Skeletal muscle satellite cell (primary cell): Measurements from ENCODE around the gene SLC25A22. TPM values are rescaled to one million over a fixed set of nuclear protein-coding genes. Genes with fewer than 3 reads are reported as not detected.

ENCODE experiments used
- H3K27me3 ChIP-seq: 2 replicates; pipeline ENCODE4 v1.7.0; 2013; ENCODE audit warnings: low read length; ENCODE audit not compliant: control insufficient read depth, insufficient read depth
- H3K36me3 ChIP-seq: 2 replicates; pipeline ENCODE4 v1.7.0; 2013; ENCODE audit warnings: mild to moderate bottlenecking, control low read depth, low read length; ENCODE audit not compliant: insufficient read depth
- H3K4me1 ChIP-seq: 2 replicates; pipeline ENCODE4 v1.7.0; 2013; ENCODE audit warnings: low read length; ENCODE audit not compliant: control insufficient read depth, insufficient read depth
- H3K4me2 ChIP-seq: 2 replicates; pipeline ENCODE4 v1.7.0; 2013; ENCODE audit warnings: mild to moderate bottlenecking, low read length
- H3K4me3 ChIP-seq: 2 replicates; pipeline ENCODE4 v1.7.0; 2013; ENCODE audit warnings: low read length
- H3K9ac ChIP-seq: 2 replicates; pipeline ENCODE4 v1.7.0; 2013; ENCODE audit warnings: mild to moderate bottlenecking, low read depth, low read length, moderate library complexity
- H3K9me3 ChIP-seq: replicated peaks from 2 replicates; pipeline ENCODE4 v1.7.0; 2013; ENCODE audit warnings: mild to moderate bottlenecking, control low read depth, low read length
- total RNA-seq: library from RNA; depleted of rRNA; stranded (reverse); fragments of >200 nt; gene quantifications from 2 replicates; pipeline ENCODE4 v1.2.3, GENCODE V29; 2012; rRNA removed

The SLC25A22 gene
- 31.2 and 34.1 TPM in 2 replicates for total RNA-seq

GRCh38 chr11:798093-798713, at the start of gene SLC25A22:
Gene SLC25A22, minus strand, starts transcription at chr11:798281. Its CDS starts 3,275 bp downstream, at chr11:795006.
- no peaks in the 10 kb centered on the region for H3K27me3 ChIP-seq
- H3K4me2 ChIP-seq, result peak within 1 kb of the TSS; percentile 90
- H3K9ac ChIP-seq, result peak within 1 kb of the TSS; percentile 84
- no peaks in the 10 kb centered on the region for H3K9me3 ChIP-seq
- peaks cover 28% of the 10 kb centered on the region for H3K36me3 ChIP-seq
- peak within 1 kb of the TSS; percentile 88 for H3K4me3 ChIP-seq
- H3K4me1 ChIP-seq, result peaks cover 35% of the 10 kb centered on the region

DNA sequence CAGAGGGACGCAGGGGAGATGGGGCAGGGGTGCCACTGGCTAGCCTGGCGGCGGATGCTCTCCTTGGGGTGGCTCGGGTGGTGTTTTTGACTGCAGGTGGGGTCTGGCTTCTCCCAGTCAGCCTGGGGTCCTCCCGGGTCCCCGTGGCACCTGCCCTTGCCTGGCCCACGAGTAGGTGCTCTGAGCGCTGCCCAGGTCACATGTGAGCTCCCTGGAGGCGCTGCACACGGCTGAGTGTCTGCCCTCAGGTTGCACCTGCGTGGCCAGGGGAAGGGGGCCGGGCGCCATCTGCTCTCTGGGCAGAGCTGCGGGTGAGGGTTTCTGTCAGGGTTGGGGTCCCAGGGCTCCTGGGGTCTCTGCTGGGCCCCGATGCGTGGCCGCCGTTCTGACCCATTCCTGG, 49.8 kb upstream of the SLC25A22 start:
- Histone ChIP-seq H3K27me3 (no peaks in the 10 kb centered on the region), H3K9ac (no peak overlapping the region), H3K4me1 (peaks cover 49% of the 10 kb centered on the region)

DNA sequence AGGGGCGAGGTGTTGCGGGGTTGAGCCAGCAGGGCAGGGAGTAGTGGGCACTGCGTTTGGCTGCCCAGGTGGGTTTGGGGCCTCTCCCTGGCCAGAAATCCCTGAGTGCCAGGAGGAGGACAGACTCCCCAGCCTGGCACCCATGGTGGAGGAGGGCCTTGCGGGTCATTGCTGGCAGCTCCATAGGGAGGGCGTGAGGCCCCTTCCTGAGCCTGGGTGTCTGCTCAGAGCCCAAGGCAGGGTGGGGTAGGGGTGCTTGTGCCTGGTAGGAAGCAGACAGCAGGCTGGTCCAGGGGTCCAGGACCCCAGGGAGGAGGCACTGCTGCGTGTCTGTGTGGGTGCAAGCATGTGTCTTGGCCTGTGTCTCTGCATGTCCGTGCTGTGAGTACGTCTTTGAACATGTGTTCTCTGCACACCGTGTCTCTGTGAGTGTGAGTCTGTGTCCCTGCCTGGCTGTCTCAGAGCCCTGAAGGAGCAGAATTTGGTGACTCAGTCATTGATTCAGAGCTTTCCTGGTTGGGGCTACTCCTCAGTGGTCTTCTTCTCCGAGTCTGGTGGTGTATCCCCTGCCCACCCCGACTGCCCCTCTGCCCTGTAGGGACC, 48.5 kb upstream of the SLC25A22 start:
- Histone ChIP-seq H3K9ac (peak overlapping the region; percentile 97), H3K4me3 (peak overlapping the region; percentile 98), H3K4me1 (peaks cover 49% of the 10 kb centered on the region), H3K4me2 (peak overlapping the region; percentile 90), H3K9me3 (no peaks in the 10 kb centered on the region), H3K27me3 (no peaks in the 10 kb centered on the region), H3K36me3 (peaks cover 15% of the 10 kb centered on the region)

More for the DNA sequence above, 49.8 kb upstream of the SLC25A22 start:
- H3K4me2 ChIP-seq, result no peak overlapping the region
- no peaks in the 10 kb centered on the region for H3K9me3 ChIP-seq
- no peak overlapping the region for H3K4me3 ChIP-seq
- H3K36me3 ChIP-seq, result peaks cover 15% of the 10 kb centered on the region

- Histone ChIP-seq H3K36me3 (peaks cover 18% of the 10 kb centered on the region), H3K4me1 (peaks cover 51% of the 10 kb centered on the region), H3K4me3 (peak overlapping the region; percentile 98), H3K27me3 (no peaks in the 10 kb centered on the region), H3K9me3 (no peaks in the 10 kb centered on the region), H3K9ac (peak overlapping the region; percentile 97), H3K4me2 (peak overlapping the region; percentile 90)
These were observed 47.9 kb upstream of the SLC25A22 start for GRCh38 chr11:845872-846495.

- Histone ChIP-seq H3K36me3 (peaks cover 23% of the 10 kb centered on the region), H3K4me3 (peak overlapping the region; percentile 98), H3K27me3 (no peaks in the 10 kb centered on the region), H3K4me2 (peak overlapping the region; percentile 90), H3K9me3 (no peaks in the 10 kb centered on the region), H3K9ac (peak overlapping the region; percentile 97), H3K4me1 (peaks cover 61% of the 10 kb centered on the region)
These were observed 46.9 kb upstream of the SLC25A22 start for GRCh38 chr11:844693-845644.

GRCh38 chr11:843818-844692, 46.0 kb upstream of the SLC25A22 start:
- H3K9ac ChIP-seq, result peak overlapping the region; percentile 97
- no peaks in the 10 kb centered on the region for H3K27me3 ChIP-seq
- peaks cover 66% of the 10 kb centered on the region for H3K4me1 ChIP-seq
- H3K9me3 ChIP-seq, result no peaks in the 10 kb centered on the region
- H3K4me2 ChIP-seq, result peak overlapping the region; percentile 90
- peaks cover 32% of the 10 kb centered on the region for H3K36me3 ChIP-seq
- peak overlapping the region; percentile 98 for H3K4me3 ChIP-seq

DNA sequence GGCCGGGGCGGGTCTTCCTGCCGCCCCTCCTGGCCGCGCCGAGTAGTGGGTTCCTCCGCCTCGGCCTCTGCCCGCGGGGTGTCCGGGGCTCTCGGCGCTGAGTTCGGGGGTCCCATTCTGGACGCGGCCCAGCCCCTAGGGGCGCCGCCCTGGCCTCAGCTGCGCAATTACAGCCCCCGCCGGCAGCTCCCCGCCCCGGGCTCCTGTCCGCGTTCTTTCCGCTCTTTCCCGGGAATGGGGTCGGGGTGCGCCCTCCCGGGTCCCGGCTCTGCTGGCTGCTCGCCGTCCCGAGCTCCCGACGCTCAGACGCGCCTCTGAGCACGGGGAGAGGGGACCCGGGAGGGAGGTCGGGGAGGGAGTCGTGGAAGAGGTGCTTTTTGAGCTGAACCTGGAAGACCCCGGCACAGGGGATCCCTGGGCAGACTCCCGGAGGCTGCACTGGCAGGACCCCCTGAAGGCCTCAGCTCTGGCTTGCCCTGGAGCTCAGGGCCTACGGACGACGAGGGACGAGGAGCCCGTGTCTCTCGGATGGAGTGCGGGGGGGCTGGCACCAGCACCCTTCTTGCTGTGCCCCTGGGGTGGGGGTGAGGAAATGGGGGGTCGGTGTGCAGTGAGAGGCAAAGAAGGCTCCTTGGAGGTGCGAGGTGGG, 45.1 kb upstream of the SLC25A22 start:
- H3K9ac ChIP-seq, result peak overlapping the region; percentile 97
- peaks cover 65% of the 10 kb centered on the region for H3K4me1 ChIP-seq
- H3K4me2 ChIP-seq, result peak overlapping the region; percentile 90

GRCh38 chr11:842370-843002, 44.4 kb upstream of the SLC25A22 start, which contains the start of the genes POLR2L and TSPAN4:
Gene POLR2L, minus strand, starts transcription at chr11:842529. Its CDS starts 21 bp downstream, at chr11:842508.
Gene TSPAN4, plus strand, starts transcription at chr11:842852. Its CDS starts 7,453 bp downstream, at chr11:850305.
- Histone ChIP-seq H3K9me3 (no peaks in the 10 kb centered on the region), H3K9ac (peak within 1 kb of the TSS; percentile 97), H3K4me2 (peak within 1 kb of the TSS; percentile 90), H3K4me1 (peaks cover 68% of the 10 kb centered on the region), H3K27me3 (no peaks in the 10 kb centered on the region), H3K4me3 (peak within 1 kb of the TSS; percentile 98), H3K36me3 (peaks cover 38% of the 10 kb centered on the region)

More for the DNA sequence above, 45.1 kb upstream of the SLC25A22 start:
- Histone ChIP-seq H3K9me3 (no peaks in the 10 kb centered on the region), H3K4me3 (peak overlapping the region; percentile 98), H3K27me3 (no peaks in the 10 kb centered on the region), H3K36me3 (peaks cover 36% of the 10 kb centered on the region)

- no peaks in the 10 kb centered on the region for H3K9me3 ChIP-seq
- H3K9ac ChIP-seq, result peak overlapping the region; percentile 97
- peaks cover 70% of the 10 kb centered on the region for H3K4me1 ChIP-seq
These were observed 43.9 kb upstream of the SLC25A22 start for GRCh38 chr11:841981-842369.

More at GRCh38 chr11:841981-842369, 43.9 kb upstream of the SLC25A22 start:
- H3K27me3 ChIP-seq, result no peaks in the 10 kb centered on the region
- peak overlapping the region; percentile 98 for H3K4me3 ChIP-seq
- peak overlapping the region; percentile 90 for H3K4me2 ChIP-seq
- H3K36me3 ChIP-seq, result peaks cover 43% of the 10 kb centered on the region
